GM21723 (cell line): ENCODE measurements around the gene AVPR2.
A peak's percentile ranks its signal among the peaks of the same experiment; 100 is the strongest.

Experiments used
- ATAC-seq: cut with Tn5 transposase; IDR thresholded peaks from one replicate; pipeline ENCODE4 v1.9.1; 2021; ENCODE audit warnings: mild to moderate bottlenecking, moderate library complexity; ENCODE audit not compliant: unreplicated experiment

Gene AVPR2

DNA sequence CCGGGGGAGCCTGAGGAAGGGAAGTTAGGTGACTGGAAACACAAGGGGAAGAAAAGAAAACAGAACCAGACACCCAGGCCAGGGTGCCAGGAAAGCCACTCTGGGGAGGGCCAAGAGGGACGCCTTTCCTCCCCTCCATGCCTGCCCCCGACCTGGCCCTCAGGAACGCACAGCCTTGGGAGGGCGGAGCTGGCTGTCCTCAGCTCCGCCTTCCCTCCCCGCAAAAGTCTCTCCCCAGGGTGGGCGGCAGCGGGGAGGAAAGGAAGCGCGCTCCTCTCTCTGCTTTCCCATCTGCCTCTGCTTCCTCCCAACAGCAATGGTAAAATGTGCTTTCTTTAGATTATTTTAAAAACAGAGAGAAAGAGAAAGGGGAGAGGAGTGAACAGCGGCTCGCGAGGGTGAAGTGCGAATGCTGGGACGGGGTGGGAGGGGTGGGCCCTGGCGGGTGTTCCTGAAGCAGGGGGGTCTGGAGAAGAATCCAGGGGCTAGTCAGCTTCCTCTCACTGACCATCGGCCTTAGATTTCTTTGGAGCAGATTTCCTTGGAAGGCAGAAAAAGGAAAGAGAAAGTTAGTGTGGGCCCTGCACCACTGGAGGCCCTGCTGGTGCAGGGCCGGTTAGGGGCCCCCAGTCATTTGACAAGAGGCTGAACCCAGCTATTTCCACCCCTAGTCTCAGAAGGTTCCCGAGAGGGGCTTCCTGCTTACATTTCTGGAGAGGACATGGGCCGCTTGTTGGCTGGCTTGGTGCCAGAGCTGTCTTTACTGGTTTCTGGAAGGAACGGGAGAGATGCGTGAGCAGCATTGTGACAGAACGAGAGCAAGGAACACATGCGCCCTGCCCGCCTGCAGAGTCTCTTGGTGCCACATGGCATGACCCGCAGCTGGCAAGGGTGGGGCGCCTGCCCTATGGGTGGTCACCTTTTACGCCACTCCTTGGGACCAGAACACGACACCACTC, 44.7 kb downstream of the AVPR2 start:
- ATAC-seq = no peak

- ATAC-seq = no peak
Observed at GRCh38 chrX:153950127-153950526, 45.7 kb downstream of the AVPR2 start.

DNA sequence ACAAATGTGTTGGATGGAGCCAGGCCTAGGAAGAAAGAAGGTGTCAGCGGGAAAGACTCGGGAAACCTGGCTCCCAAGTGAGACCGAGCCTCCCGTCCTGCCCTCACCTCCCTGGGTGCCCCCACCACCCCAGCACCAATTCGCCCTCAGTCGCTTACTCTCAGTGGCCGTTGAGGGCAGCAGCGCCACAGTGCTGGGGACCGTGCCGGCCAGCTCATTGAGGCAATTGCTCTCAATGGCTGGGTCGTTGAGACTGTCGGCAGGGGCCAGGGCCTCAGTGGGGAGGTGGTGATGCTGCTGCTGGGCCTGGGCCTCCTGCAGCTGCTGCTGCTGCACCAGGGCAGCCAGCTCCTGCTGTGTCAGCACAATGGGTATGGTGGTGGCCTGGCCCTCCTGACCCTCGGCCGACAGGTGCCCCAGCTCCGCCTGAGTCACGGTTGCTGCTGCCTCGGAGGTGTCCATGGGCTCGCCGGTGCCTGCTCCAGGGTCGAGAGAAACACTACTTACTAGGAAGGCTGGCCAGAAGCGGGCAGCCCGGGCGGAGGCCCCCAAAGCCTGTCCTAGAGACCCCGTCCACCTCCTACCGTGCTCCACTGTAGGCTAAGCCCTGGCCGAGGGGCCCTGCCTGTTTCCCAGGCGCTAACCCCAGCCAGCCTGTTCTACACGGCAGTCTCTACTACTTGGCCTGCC, 47.4 kb downstream of the AVPR2 start:
- ATAC-seq = no peak

DNA sequence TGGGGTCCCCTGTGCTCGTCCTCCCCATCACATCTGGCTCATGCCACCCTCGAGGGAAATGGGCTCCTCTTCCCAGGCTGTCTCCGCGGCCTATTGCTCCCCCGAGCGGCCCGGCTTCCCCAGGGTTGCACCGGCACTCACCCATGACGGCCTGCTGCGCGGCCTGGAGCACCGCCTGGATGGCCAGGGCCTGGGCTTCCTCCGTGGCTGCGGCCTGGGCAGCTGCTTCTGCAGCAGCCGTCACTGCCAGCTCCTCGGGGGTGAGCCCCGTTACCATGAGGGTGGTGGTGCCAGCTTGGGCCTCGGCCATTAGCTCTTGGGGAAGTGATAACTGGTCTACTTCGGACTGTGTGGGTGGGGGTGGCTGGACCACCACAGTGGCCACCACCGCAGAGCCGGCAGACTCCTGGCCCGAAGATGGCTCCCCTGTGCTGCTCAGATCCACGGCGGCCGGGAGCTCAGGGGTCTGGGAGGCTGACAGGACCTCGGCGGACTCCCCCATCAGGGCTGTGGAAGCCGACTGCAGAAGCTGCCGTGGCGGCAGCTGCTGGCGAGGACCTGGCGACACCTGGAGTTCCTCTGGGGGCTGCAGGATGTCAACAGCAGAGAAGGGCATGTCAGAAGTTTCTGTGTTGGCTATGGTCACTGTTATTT, 48.0 kb downstream of the AVPR2 start:
- ATAC-seq = no peak

DNA sequence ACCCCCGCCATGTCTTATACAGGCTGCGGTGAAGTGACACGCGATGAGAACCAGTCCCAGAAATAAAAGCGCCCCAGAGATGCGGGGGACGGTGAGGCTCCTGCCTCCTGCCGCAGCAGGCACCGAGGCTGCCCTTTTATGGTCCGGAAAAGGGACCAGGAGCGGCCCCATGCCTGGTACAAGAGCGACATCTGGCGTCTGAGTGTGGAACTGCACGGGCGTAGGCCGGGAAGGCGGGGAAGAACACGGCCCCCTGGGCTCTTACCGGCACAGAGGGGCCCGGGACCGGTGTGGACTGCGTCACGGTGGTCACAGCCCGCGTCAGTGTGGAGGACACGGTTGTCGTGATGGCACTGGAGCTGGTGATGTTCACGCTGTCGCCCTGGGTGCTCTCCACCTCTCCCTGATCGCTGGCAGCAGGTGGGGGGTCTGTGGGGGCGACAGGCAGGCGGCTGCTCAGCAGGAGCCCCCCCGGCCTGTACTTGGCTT, 48.9 kb downstream of the AVPR2 start:
- peak; percentile 64 for ATAC-seq

GRCh38 chrX:153953892-153954557, 49.6 kb downstream of the AVPR2 start:
- no peak for ATAC-seq

GRCh38 chrX:153954558-153955227, 50.2 kb downstream of the AVPR2 start:
- ATAC-seq = no peak

DNA sequence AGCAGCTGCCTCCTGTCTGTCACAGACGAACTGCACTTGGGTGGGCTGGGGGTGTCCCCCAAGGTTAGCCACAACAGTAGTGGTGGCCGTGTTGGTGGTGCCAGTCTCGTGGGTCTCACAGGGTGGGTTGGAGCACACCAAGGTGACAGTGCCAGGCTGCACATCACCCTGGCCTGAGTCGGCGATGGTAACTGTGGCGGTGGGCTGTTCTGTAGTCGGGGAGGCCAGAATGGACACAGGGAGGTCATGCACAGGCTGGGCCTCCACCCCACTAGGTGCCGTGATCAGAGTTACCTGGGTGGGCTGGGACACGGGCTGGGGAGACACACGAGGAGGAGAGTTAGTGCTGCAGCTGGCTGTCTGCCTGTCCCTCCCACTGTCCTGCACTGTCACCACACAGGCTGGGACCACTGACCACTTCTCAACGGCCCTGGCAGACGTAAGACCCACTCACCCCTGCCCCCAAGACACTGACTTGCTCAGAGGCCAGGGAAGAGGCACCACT, 50.8 kb downstream of the AVPR2 start:
- no peak for ATAC-seq

DNA sequence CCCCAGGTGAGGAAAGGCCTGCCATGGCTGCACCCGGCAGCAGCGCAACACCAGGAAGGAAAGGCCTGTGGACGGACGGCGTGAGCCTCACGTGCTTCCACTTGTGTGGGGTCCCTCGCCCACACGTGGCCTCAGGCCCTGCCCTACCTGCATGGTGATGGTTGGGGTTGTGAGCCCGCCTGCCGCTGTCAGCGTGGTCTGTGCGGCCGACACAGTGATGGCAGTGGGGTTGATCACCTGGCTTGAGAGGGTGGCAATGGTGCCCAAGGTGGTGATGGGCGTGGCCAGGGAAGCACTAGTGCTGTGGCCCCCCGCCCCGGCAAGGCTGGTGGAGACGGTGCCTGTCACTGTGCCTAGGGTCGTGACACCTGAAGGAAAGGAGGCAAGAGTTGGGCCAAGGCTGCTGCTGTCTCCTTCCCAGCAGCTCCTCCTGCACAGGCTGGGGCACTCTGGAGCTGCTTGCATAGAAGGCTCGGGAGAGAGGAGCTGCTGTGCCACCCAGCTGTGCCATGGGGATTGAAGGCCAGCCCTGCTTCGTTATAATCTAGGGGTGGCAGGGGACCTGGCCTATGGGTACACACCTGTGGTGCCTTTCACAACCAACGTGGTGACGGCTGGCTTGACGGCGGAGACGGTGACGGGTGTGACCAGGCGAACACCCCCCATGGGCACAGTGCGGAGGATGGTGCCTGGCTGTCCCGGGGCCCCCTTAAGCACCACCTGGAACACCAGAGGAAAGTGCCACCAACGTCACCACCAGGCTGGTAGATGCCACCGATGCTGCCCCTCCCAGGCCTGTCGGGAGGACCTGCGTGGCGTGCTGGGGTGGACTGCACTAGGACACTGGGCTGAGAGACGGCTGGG, 51.8 kb downstream of the AVPR2 start:
- no peak for ATAC-seq
